GM23248 (cell line): ENCODE data around the gene CNR2. TPM values are rescaled to one million over a fixed set of nuclear protein-coding genes. Genes with fewer than 3 reads are reported as not detected.
"Not testable (repeated sequence)": the region's sequence is repeated elsewhere in the genome, so short reads cannot be mapped to it uniquely, and the experiment has no call there.

Source experiments
- DNase-seq: peaks from one replicate; pipeline ENCODE4 v3.0.0-alpha.2; 2015
- H2AFZ ChIP-seq: fragments of 200-600 bp; sonication (generic); 2 replicates; pipeline ENCODE4 v1.6.1; 2016; ENCODE audit warnings: antibody characterized with exemption
- H3F3A ChIP-seq: fragments of 200-600 bp; sonication (generic); 2 replicates; pipeline ENCODE4 v1.6.1; 2016; ENCODE audit warnings: mild to moderate bottlenecking, antibody characterized with exemption, mixed run types; ENCODE audit not compliant: insufficient read depth
- H3K27ac ChIP-seq: fragments of 200-600 bp; sonication (generic); 2 replicates; pipeline ENCODE4 v1.5.1; 2016; ENCODE audit warnings: mild to moderate bottlenecking
- H3K27me3 ChIP-seq: fragments of 200-600 bp; sonication (generic); replicated peaks from 2 replicates; pipeline ENCODE4 v1.6.1; 2016; ENCODE audit warnings: mild to moderate bottlenecking; ENCODE audit not compliant: insufficient read depth
- H3K36me3 ChIP-seq: fragments of 200-600 bp; sonication (generic); 2 replicates; pipeline ENCODE4 v1.6.1; 2016; ENCODE audit warnings: low read depth, mild to moderate bottlenecking
- H3K4me1 ChIP-seq: fragments of 200-600 bp; sonication (generic); 2 replicates; pipeline ENCODE4 v1.6.1; 2016; ENCODE audit warnings: mild to moderate bottlenecking; ENCODE audit not compliant: insufficient read depth
- H3K4me2 ChIP-seq: fragments of 200-600 bp; sonication (generic); one replicate; pipeline ENCODE4 v1.6.1; 2016; ENCODE audit warnings: mild to moderate bottlenecking; ENCODE audit not compliant: unreplicated experiment
- H3K4me3 ChIP-seq: fragments of 200-600 bp; sonication (generic); 2 replicates; pipeline ENCODE4 v1.5.1; 2016; ENCODE audit warnings: mild to moderate bottlenecking
- H3K79me2 ChIP-seq: fragments of 200-600 bp; sonication (generic); 2 replicates; pipeline ENCODE4 v1.6.1; 2016; ENCODE audit warnings: mild to moderate bottlenecking; ENCODE audit not compliant: insufficient read depth
- H3K9ac ChIP-seq: fragments of 200-600 bp; sonication (generic); 2 replicates; pipeline ENCODE4 v1.6.1; 2016; ENCODE audit warnings: mild to moderate bottlenecking
- H3K9me2 ChIP-seq: fragments of 200-600 bp; sonication (generic); 2 replicates; pipeline ENCODE4 v1.6.1; 2016; ENCODE audit warnings: mixed run types, mild to moderate bottlenecking, moderate library complexity; ENCODE audit not compliant: insufficient read depth
- H3K9me3 ChIP-seq: fragments of 200-600 bp; sonication (generic); one replicate; pipeline ENCODE4 v1.6.1; 2017; ENCODE audit warnings: low read depth
- H4K20me1 ChIP-seq: fragments of 200-600 bp; sonication (generic); 2 replicates; pipeline ENCODE4 v1.6.0; 2016; ENCODE audit not compliant: insufficient read depth
- EZH2 ChIP-seq: fragments of 200-600 bp; sonication (generic); IDR thresholded peaks from 2 replicates; pipeline ENCODE4 v1.6.1; 2018; ENCODE audit warnings: antibody characterized with exemption, mild to moderate bottlenecking; ENCODE audit not compliant: insufficient read depth, poor library complexity, severe bottlenecking
- EZH2phosphoT487 ChIP-seq: fragments of 200-600 bp; sonication (generic); IDR thresholded peaks from 2 replicates; pipeline ENCODE4 v1.6.1; 2018; ENCODE audit warnings: antibody characterized with exemption, moderate library complexity, mild to moderate bottlenecking, low read depth; ENCODE audit not compliant: insufficient read depth
- WGBS, 2 experiments: methylation state at CpG; one replicate each; pipeline ENCODE4 v1.1.6; 2015 to 2017; ENCODE audit warnings: low lambda C conversion rate in 2 of 2, low coverage in 1 of 2; ENCODE audit errors: missing lambda C conversion rate in 2 of 2; 5-methylcytosine and 5-hydroxymethylcytosine counted together
- in situ Hi-C: fragments of 300-500 bp; cut with MboI; formaldehyde crosslinking; loops from 2 replicates; pipeline ENCODE4 v1.15.0; 2020
- polyA plus RNA-seq: library from polyadenylated mRNA; unstranded; fragments of >200 nt; fragmentation: Nextera tagmentation; extraction: Ambion mirVana; gene quantifications from 2 replicates; pipeline ENCODE4 v1.2.1, GENCODE V29; 2016
- total RNA-seq: library from RNA; depleted of rRNA; stranded (reverse); fragments of >200 nt; shearing (Covaris generic); gene quantifications from 2 replicates; pipeline ENCODE4 v1.2.3, GENCODE V29; 2014

Gene CNR2
- total and polyA plus RNA-seq, 2 experiments from 2014 or later = not detected

DNA sequence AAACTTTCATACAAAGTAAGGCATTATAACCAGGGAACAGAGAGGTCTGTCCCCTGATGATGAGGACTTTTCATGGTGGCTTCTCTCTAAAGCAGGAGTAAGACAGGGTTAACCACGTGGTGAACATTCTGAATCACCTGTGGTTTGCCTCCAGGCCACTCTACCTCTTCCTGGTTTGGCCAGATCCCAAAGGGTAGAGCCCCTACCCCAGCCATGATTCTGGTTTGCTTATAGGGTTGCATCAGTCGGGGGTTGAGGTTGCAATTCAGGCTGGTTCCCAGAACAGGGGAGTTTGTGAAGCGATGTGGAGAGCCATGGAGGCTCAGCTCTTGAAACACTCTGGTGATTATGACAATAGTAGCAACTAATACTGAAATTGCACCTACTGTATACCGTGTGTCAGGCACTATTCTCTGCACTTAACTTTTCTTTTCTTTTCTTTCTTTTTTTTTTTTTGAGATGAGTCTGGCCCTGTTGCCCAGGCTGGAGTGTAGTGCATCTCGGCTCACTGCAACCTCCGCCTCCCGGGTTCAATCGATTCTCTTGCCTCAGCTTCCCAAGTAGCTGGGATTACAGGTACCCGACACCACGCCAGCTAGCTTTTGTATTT, 8.3 kb downstream of the CNR2 start:
- no peak overlapping the region for H3K4me2 ChIP-seq
- no peaks in the 10 kb centered on the region for H3K79me2 ChIP-seq
- H3K36me3 ChIP-seq = no peaks in the 10 kb centered on the region
- no peaks in the 10 kb centered on the region for H4K20me1 ChIP-seq
- TF ChIP-seq EZH2 (no peak), EZH2phosphoT487 (no peak)
- no peak overlapping the region for H3K27ac ChIP-seq
- H3K9me3 ChIP-seq = no peaks in the 10 kb centered on the region
- H3F3A ChIP-seq = no peaks in the 10 kb centered on the region
- H3K27me3 ChIP-seq = no peaks in the 10 kb centered on the region; the same call in 1 of the 2 replicates
- no peaks in the 10 kb centered on the region for H3K9me2 ChIP-seq
- no peak for DNase-seq
- 78 to 83% methylated on average over 10 of the region's 10 CpGs for WGBS, 2 experiments
- no peaks in the 10 kb centered on the region for H3K4me1 ChIP-seq
- no peak overlapping the region for H2AFZ ChIP-seq
- in situ Hi-C loops = no loop called here
- H3K4me3 ChIP-seq = no peak overlapping the region
- H3K9ac ChIP-seq = no peak overlapping the region

- H3K9ac ChIP-seq = no peak overlapping the region
- no peaks in the 10 kb centered on the region; the same call in 1 of the 2 replicates for H3K27me3 ChIP-seq
- H4K20me1 ChIP-seq = no peaks in the 10 kb centered on the region
- no peak overlapping the region for H2AFZ ChIP-seq
- 92 to 96% methylated on average over 6 of the region's 6 CpGs for WGBS, 2 experiments
- H3K9me3 ChIP-seq = no peaks in the 10 kb centered on the region
- TF ChIP-seq EZH2 = peak; percentile 28
- TF ChIP-seq EZH2phosphoT487 = no peak
- in situ Hi-C loops = no loop called here
- no peak for DNase-seq
- H3K27ac ChIP-seq = no peak overlapping the region
- no peaks in the 10 kb centered on the region for H3K79me2 ChIP-seq
- no peak overlapping the region for H3K4me2 ChIP-seq
- H3K36me3 ChIP-seq = no peaks in the 10 kb centered on the region
- no peaks in the 10 kb centered on the region for H3K9me2 ChIP-seq
- H3F3A ChIP-seq = no peaks in the 10 kb centered on the region
- H3K4me3 ChIP-seq = no peak overlapping the region
- no peaks in the 10 kb centered on the region for H3K4me1 ChIP-seq
Measured at GRCh38 chr1:23903754-23904153, 9.4 kb downstream of the CNR2 start.

DNA sequence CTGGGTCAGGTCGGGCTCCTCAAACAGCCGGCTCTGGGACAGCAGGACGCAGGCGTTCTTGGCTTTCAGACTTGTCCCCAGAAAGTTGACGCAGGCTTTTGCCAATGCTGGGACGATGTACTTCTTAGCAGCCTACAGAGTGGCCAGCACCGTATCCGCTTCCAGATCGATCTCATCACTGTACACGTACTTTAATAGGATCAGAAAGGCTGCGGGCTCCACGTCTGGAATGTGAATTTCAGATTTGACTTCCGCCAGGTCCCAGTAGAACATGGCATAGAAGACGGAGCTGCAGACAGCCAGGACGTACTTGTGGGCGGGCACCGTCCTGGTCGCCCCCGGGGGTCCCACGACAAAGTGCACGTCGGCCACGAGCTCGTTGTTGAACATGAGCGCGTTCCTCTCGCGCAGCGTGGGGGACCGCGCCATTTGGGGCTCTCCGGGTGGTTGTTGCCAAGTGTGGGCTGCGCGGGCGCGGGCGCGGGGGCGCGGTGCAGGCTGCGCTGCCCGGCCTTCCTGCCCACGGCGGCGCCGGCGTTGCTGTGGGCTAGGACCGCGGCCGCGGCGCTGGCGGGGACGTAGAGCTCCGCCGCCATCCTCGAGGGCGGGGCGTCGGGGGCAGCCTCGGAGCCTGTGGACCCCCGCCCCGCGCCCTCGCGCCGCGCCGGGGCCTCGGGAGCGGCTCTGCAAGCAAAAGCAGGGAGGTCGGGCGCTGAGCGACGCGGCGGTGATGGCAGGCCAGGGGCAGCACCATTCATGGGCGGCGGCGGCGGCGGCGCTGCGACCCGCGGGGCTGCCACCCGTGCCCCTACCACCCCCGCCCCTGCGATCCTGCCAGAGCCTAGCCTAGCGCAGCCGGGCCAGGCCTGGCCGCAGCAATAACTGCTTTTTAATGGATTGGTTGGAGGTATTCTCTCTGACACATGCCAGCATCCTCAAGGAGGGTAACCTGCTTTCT, 10.6 kb downstream of the CNR2 start:
- 20 to 28% methylated on average over 52 to 71 of the region's 92 CpGs for WGBS, 2 experiments
- no peaks in the 10 kb centered on the region for H3K36me3 ChIP-seq
- no peaks in the 10 kb centered on the region for H3K9me3 ChIP-seq
- no peak for TF ChIP-seq EZH2
- TF ChIP-seq EZH2phosphoT487 = no peak
- no peaks in the 10 kb centered on the region for H4K20me1 ChIP-seq
- peak overlapping the region; percentile 51 for H2AFZ ChIP-seq
- peak overlapping the region; percentile 48 for H3K4me3 ChIP-seq
- no peaks in the 10 kb centered on the region for H3K9me2 ChIP-seq
- no peak overlapping the region for H3K27ac ChIP-seq
- peak overlapping the region; percentile 61 for H3K4me2 ChIP-seq
- no peaks in the 10 kb centered on the region for H3K79me2 ChIP-seq
- in situ Hi-C loops = no loop called here
- H3K4me1 ChIP-seq = no peaks in the 10 kb centered on the region
- DNase-seq = peak; percentile 29
- peak overlapping the region; percentile 30; the same call in 1 of the 2 replicates for H3K9ac ChIP-seq
- no peaks in the 10 kb centered on the region; the same call in 1 of the 2 replicates for H3K27me3 ChIP-seq
- H3F3A ChIP-seq = no peaks in the 10 kb centered on the region

GRCh38 chr1:23900017-23900416, 13.1 kb downstream of the CNR2 start:
- H3K27ac ChIP-seq, H3K36me3 ChIP-seq, H2AFZ ChIP-seq, in situ Hi-C loops, H3K9me3 ChIP-seq, H3K27me3 ChIP-seq, H3K9ac ChIP-seq, H3K79me2 ChIP-seq, H4K20me1 ChIP-seq, H3F3A ChIP-seq, H3K9me2 ChIP-seq, H3K4me1 ChIP-seq: not testable (repeated sequence)
- peak overlapping the region; percentile 47; the same call in 1 of the 2 replicates for H3K4me3 ChIP-seq
- DNase-seq = peak; percentile 20
- H3K4me2 ChIP-seq = peak overlapping the region; percentile 48
- 12 to 13% methylated on average over 8 of the region's 8 CpGs for WGBS, 2 experiments
